ENCODE measurements around the gene CERS1. TPM values are rescaled to one million over a fixed set of nuclear protein-coding genes. Genes with fewer than 3 reads are reported as not detected.

The CERS1 gene
- total RNA-seq, 1 donor from 2014 or later, result not detected

DNA sequence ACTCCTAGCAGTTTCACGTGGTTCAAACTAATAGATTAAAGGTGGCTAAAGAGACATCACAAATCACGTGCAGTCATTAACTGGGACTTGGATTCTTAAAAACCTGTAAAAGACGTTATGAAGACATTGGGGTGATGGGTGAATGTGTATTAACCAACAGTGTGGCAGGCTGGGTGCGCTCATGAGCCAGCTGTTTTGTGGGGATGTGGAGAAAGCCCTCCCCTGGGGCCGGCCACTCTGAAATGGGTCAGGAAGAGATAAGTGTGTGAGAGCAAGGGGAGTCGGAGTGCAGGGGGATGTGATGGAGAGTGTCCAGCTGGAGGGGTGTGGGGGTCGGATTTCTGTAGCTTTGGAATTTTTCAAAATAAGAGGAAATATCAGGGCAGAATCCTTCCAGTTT is 53.8 kb downstream of the CERS1 start:
- TF ChIP-seq, protein P1, sequence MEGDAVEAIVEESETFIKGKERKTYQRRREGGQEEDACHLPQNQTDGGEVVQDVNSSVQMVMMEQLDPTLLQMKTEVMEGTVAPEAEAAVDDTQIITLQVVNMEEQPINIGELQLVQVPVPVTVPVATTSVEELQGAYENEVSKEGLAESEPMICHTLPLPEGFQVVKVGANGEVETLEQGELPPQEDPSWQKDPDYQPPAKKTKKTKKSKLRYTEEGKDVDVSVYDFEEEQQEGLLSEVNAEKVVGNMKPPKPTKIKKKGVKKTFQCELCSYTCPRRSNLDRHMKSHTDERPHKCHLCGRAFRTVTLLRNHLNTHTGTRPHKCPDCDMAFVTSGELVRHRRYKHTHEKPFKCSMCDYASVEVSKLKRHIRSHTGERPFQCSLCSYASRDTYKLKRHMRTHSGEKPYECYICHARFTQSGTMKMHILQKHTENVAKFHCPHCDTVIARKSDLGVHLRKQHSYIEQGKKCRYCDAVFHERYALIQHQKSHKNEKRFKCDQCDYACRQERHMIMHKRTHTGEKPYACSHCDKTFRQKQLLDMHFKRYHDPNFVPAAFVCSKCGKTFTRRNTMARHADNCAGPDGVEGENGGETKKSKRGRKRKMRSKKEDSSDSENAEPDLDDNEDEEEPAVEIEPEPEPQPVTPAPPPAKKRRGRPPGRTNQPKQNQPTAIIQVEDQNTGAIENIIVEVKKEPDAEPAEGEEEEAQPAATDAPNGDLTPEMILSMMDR (IDR thresholded peaks at IDR 0.05), result no peak
- Histone ChIP-seq H3K36me3 (peaks cover 6% of the 10 kb centered on the region), H3K4me3 (no peak overlapping the region), H3K27ac (no peak overlapping the region), H3K9me3 (no peaks in the 10 kb centered on the region), H3K4me1 (peaks cover 75% of the 10 kb centered on the region), H3K27me3 (no peaks in the 10 kb centered on the region)
- no peak for ATAC-seq
- no peak for DNase-seq
- intact Hi-C loops (cut with DNase I), result no loop called here

DNA sequence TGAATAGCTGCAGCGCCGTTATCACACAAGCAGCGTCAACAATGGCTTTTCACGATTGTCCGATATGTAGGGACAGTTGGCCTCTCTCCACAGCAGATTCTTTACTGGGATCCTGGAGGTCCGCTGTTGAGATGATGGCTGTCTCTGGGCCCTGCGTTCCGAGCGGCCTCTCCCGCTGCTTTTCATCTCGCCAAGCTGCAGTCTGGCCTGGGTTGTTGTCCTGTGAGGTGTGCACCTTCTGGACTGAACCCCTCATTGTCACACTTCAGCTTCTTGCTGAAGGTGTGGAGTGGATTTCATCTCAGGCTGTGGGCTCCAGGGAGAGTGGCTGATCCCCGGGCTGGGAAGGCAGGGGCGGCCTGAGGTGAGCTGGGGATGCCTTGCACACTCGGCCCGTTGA is 54.6 kb downstream of the CERS1 start:
- H3K4me1 ChIP-seq, result peaks cover 71% of the 10 kb centered on the region
- no peak overlapping the region for H3K27ac ChIP-seq
- intact Hi-C loops (cut with DNase I), result no loop called here

DNA sequence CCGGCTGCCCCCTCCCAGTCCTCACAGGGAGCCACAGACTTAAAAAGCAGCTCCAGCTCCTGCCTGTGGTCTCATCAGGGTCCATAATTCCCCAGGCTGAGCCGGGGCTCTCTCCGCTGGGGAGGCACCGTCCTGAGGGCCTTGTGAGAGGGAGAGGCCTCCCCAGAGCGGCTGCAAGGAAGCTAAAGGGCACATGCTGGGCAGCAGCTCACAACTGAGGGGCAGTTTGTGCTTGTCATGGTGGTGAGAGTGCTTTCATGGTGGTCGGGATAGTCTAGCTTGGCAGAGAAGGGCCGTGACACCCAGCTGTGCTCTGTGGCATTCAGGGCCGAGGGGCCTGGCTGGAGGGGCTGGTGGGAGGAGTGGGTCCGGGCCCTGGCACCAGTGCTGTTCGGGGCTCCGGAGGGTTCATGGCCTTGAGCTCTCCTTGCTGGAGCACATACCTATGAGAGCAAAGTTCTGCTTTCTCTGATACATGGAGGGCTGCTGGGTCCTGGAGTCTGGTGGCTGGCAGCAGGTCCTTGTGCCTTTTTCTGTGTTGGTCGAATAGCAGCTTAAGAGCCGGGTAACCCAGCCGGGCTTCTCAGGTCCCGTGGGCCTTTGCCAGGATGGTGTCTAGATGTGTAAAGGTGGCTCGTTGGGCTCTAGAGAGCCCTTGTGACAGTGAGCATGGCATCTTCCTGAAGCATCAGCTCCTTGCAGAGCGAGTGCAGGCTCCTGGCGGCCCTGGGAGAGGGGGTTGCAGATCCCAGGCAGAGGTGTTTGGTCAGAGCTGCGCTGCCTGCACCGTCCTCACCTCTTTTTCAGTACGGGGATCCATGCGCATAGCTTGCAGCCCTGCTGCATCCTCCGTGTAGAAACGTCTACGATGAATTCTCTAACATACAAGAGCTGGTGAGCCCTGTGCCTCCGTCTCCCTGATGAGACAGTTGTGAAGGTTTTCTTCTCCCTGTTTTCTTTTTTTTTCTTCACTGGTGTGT is 55.4 kb downstream of the CERS1 start:
- intact Hi-C loops (cut with DNase I), result no loop called here
- H3K4me1 ChIP-seq, result peaks cover 75% of the 10 kb centered on the region
- DNase-seq, result no peak
- TF ChIP-seq, protein P1 (IDR thresholded peaks at IDR 0.05), result no peak
- no peaks in the 10 kb centered on the region for H3K27me3 ChIP-seq
- no peak overlapping the region for H3K4me3 ChIP-seq
- H3K27ac ChIP-seq, result no peak overlapping the region
- ATAC-seq, result no peak
- H3K9me3 ChIP-seq, result no peaks in the 10 kb centered on the region
- peaks cover 6% of the 10 kb centered on the region for H3K36me3 ChIP-seq

More for the DNA sequence above, 54.6 kb downstream of the CERS1 start:
- TF ChIP-seq, protein P1 (IDR thresholded peaks at IDR 0.05), result no peak
- Histone ChIP-seq H3K36me3 (peaks cover 6% of the 10 kb centered on the region), H3K4me3 (no peak overlapping the region), H3K27me3 (no peaks in the 10 kb centered on the region), H3K9me3 (no peaks in the 10 kb centered on the region)
- DNase-seq (no peak), ATAC-seq (no peak)

DNA sequence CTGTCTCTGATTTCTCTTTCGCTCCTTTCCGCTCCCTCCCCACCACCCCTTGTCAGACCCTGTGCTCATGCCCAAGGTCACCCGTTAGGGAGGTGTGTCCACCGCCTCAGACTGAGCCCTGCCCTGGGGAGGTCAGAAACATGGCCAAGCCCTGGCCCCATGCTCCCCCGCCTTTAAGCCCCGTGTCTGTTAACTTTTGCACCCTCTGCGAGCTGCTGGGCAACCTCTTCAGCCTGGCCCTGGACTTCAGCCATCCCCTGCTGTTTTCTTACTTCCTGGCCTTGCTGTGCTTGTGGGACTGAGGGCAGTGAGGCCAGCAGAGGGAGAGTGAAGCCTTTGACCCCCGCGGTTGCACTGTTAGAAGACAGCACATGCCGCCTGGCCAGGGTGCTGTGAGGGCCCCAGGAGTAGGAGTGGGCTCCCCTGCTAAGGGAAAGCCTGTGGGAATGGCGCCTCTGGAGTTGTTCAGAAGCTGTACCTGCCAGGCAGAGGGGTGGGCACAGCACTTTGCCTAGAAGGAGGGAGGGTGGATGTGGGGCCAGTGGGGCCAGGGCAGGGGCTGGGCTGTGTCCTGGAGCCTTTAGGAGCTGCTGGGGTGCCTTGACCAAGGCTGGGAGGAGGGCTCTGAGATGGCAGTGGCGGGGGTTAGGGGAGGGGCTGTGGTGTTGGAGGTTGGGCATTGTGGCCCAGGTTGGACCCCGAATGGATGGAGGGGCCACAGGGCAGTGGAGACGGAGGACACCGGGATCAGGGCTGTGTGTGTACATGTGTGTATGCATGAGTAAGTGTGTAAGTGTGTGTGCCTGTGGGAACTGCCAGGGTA is 56.3 kb downstream of the CERS1 start:
- Histone ChIP-seq H3K36me3 (peaks cover 6% of the 10 kb centered on the region), H3K9me3 (no peaks in the 10 kb centered on the region), H3K4me1 (peaks cover 82% of the 10 kb centered on the region), H3K27me3 (no peaks in the 10 kb centered on the region), H3K4me3 (no peak overlapping the region), H3K27ac (no peak overlapping the region)
- no peak for DNase-seq
- intact Hi-C loops (cut with DNase I), result no loop called here
- TF ChIP-seq, protein P1 (IDR thresholded peaks at IDR 0.05), result no peak
- ATAC-seq, result peak; percentile 52

DNA sequence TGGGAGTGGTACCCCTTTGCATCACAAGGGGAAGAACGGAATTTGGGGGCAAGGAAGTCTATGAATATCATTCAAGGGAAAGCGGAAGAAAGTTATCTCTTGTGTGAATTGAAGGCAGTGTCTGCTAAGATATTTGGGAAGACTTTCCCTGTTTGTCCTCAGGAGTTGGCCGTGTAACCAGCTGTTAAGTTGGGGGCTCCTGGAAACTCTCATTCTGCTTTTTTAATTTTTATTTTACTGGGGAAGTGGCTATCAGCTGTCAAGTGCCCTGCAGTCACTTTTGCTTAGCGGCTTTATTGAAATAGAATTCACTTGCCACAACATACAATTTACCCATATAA is 61.3 kb downstream of the CERS1 start:
- intact Hi-C loops (cut with DNase I), result no loop called here
- Histone ChIP-seq H3K27ac (no peak overlapping the region), H3K27me3 (no peaks in the 10 kb centered on the region), H3K4me3 (peak overlapping the region; percentile 93), H3K9me3 (no peaks in the 10 kb centered on the region), H3K36me3 (peaks cover 6% of the 10 kb centered on the region), H3K4me1 (peaks cover 60% of the 10 kb centered on the region)
- TF ChIP-seq, protein P1 (IDR thresholded peaks at IDR 0.05), result no peak
- no peak for ATAC-seq
- DNase-seq, result no peak

Data from upper lobe of right lung (tissue), 1 donor.